ENCODE data around the gene VWA7.

VWA7 gene

DNA sequence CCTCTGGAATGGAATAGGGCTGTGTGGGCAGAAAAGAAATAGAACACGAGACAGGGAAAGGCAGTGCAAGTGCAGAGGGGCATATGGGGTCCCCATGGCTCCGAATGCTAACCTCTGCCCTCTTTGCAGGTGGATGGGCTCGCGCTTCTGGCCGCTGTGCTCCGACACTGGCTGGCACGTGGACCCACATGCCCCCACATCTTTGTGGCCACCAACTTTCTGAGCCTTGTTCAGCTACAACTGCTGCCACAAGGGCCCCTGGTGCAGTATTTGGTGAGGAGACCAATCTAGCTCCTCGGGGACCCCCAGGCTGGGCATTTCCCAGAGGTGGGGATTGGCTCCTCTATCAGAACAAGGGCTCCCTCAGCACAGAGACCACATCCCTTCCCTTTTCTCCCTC, 15.8 kb downstream of the VWA7 start (continued):
- TF ChIP-seq, protein P1, sequence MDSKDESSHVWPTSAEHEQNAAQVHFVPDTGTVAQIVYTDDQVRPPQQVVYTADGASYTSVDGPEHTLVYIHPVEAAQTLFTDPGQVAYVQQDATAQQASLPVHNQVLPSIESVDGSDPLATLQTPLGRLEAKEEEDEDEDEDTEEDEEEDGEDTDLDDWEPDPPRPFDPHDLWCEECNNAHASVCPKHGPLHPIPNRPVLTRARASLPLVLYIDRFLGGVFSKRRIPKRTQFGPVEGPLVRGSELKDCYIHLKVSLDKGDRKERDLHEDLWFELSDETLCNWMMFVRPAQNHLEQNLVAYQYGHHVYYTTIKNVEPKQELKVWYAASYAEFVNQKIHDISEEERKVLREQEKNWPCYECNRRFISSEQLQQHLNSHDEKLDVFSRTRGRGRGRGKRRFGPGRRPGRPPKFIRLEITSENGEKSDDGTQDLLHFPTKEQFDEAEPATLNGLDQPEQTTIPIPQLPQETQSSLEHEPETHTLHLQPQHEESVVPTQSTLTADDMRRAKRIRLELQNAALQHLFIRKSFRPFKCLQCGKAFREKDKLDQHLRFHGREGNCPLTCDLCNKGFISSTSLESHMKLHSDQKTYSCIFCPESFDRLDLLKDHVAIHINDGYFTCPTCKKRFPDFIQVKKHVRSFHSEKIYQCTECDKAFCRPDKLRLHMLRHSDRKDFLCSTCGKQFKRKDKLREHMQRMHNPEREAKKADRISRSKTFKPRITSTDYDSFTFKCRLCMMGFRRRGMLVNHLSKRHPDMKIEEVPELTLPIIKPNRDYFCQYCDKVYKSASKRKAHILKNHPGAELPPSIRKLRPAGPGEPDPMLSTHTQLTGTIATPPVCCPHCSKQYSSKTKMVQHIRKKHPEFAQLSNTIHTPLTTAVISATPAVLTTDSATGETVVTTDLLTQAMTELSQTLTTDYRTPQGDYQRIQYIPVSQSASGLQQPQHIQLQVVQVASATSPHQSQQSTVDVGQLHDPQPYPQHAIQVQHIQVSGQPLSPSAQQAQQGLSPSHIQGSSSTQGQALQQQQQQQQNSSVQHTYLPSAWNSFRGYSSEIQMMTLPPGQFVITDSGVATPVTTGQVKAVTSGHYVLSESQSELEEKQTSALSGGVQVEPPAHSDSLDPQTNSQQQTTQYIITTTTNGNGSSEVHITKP (tag by site-specific recombination; IDR thresholded peaks at IDR 0.05), result no peak

DNA sequence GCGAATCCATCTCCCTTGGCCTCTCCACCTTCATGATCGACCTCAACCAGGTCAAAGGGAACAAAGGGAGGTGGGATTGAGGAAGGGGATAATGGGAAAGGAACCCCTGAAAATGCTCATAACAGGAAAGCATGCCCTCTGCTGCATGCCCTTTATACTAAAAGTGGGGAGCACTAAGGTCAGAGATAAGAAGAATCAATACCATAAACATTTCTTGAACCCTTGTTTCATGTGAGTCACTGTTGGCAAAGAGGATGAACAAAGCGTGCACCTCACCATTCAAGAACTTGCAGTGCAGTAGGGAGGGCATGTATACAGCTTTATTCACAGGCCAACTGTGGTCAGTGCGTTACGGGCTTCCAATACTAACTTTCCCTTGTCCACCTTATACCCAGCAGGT, 16.3 kb downstream of the VWA7 start:
- H3K36me3 ChIP-seq (ENCODE audit: control insufficient read depth in 2 of 2, insufficient read depth in 1 of 2, low read length in 2 of 2), result peaks cover 14 to 70% of the 10 kb centered on the region in 2 experiments; a peak in 2 of 3 replicates
- H3K4me1 ChIP-seq (ENCODE audit: control insufficient read depth, insufficient read depth, low read length), result no peaks in the 10 kb centered on the region
- H3K4me3 ChIP-seq (ENCODE audit: low read depth, low read length), result no peak overlapping the region
- no peaks in the 10 kb centered on the region for H3K9me3 ChIP-seq (ENCODE audit: control insufficient read depth, insufficient read depth, low read depth, low read length)
- ChIA-PET POLR2A (interaction anchor here (0.6 to 1.7 kb wide), 3 partner anchors 8 to 20 kb away, joined by 3 to 5 read pairs (median 4); partner anchors contain the start of gene VWA7), CTCF (interaction anchor here (3.9 kb wide), 1 partner anchor 9 kb away, joined by 33 read pairs; no protein-coding TSS in a partner anchor)
- TF ChIP-seq ZNF2 (tag by site-specific recombination; IDR thresholded peaks at IDR 0.05) (no peak), ZNF473 (tag by site-specific recombination; IDR thresholded peaks at IDR 0.05) (no peak), ZNF792 (tag by site-specific recombination; IDR thresholded peaks at IDR 0.05) (no peak), ZSCAN30 (tag by site-specific recombination; IDR thresholded peaks at IDR 0.05) (no peak), ZBTB48 (tag by site-specific recombination; IDR thresholded peaks at IDR 0.05) (no peak), ZNF510 (tag by site-specific recombination; IDR thresholded peaks at IDR 0.05; ENCODE audit: insufficient replicate concordance) (no peak), ZNF707 (tag by site-specific recombination; IDR thresholded peaks at IDR 0.05) (no peak), TRIM28 (IDR thresholded peaks at IDR 0.05; ENCODE audit: borderline replicate concordance, low read length) (no peak), SP7 (tag by site-specific recombination; IDR thresholded peaks at IDR 0.05) (no peak), GLI4 (tag by site-specific recombination; IDR thresholded peaks at IDR 0.05) (no peak), ZFP41 (tag by site-specific recombination; IDR thresholded peaks at IDR 0.05; ENCODE audit: borderline replicate concordance) (no peak), ZBTB21 (tag by site-specific recombination; IDR thresholded peaks at IDR 0.05) (no peak), ZFHX2 (tag by site-specific recombination; conservative IDR thresholded peaks at IDR 0.05) (no peak), ZNF174 (tag by site-specific recombination; IDR thresholded peaks at IDR 0.05) (no peak), ZIC2 (tag by site-specific recombination; IDR thresholded peaks at IDR 0.05) (no peak)
- TF ChIP-seq, protein P2, sequence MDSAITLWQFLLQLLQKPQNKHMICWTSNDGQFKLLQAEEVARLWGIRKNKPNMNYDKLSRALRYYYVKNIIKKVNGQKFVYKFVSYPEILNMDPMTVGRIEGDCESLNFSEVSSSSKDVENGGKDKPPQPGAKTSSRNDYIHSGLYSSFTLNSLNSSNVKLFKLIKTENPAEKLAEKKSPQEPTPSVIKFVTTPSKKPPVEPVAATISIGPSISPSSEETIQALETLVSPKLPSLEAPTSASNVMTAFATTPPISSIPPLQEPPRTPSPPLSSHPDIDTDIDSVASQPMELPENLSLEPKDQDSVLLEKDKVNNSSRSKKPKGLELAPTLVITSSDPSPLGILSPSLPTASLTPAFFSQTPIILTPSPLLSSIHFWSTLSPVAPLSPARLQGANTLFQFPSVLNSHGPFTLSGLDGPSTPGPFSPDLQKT (IDR thresholded peaks at IDR 0.05; ENCODE audit: borderline replicate concordance, low read depth, low read length), result no peak
- TF ChIP-seq, protein P3, sequence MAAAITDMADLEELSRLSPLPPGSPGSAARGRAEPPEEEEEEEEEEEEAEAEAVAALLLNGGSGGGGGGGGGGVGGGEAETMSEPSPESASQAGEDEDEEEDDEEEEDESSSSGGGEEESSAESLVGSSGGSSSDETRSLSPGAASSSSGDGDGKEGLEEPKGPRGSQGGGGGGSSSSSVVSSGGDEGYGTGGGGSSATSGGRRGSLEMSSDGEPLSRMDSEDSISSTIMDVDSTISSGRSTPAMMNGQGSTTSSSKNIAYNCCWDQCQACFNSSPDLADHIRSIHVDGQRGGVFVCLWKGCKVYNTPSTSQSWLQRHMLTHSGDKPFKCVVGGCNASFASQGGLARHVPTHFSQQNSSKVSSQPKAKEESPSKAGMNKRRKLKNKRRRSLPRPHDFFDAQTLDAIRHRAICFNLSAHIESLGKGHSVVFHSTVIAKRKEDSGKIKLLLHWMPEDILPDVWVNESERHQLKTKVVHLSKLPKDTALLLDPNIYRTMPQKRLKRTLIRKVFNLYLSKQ (tag by site-specific recombination; IDR thresholded peaks at IDR 0.05; ENCODE audit: borderline replicate concordance), result no peak
- TF ChIP-seq, protein P4, sequence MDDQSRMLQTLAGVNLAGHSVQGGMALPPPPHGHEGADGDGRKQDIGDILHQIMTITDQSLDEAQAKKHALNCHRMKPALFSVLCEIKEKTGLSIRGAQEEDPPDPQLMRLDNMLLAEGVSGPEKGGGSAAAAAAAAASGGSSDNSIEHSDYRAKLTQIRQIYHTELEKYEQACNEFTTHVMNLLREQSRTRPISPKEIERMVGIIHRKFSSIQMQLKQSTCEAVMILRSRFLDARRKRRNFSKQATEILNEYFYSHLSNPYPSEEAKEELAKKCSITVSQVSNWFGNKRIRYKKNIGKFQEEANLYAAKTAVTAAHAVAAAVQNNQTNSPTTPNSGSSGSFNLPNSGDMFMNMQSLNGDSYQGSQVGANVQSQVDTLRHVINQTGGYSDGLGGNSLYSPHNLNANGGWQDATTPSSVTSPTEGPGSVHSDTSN (CRISPR knock-in tag; IDR thresholded peaks at IDR 0.05), result no peak
- TF ChIP-seq, protein P5, sequence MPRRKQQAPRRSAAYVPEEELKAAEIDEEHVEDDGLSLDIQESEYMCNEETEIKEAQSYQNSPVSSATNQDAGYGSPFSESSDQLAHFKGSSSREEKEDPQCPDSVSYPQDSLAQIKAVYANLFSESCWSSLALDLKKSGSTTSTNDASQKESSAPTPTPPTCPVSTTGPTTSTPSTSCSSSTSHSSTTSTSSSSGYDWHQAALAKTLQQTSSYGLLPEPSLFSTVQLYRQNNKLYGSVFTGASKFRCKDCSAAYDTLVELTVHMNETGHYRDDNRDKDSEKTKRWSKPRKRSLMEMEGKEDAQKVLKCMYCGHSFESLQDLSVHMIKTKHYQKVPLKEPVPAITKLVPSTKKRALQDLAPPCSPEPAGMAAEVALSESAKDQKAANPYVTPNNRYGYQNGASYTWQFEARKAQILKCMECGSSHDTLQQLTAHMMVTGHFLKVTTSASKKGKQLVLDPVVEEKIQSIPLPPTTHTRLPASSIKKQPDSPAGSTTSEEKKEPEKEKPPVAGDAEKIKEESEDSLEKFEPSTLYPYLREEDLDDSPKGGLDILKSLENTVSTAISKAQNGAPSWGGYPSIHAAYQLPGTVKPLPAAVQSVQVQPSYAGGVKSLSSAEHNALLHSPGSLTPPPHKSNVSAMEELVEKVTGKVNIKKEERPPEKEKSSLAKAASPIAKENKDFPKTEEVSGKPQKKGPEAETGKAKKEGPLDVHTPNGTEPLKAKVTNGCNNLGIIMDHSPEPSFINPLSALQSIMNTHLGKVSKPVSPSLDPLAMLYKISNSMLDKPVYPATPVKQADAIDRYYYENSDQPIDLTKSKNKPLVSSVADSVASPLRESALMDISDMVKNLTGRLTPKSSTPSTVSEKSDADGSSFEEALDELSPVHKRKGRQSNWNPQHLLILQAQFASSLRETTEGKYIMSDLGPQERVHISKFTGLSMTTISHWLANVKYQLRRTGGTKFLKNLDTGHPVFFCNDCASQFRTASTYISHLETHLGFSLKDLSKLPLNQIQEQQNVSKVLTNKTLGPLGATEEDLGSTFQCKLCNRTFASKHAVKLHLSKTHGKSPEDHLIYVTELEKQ (tag by site-specific recombination; IDR thresholded peaks at IDR 0.05; ENCODE audit: borderline replicate concordance), result no peak
- H3K27ac ChIP-seq (ENCODE audit: extremely low read depth, low read depth, low read length), result no peak overlapping the region
